HG03064 (cell line): ENCODE data around the gene SLC7A5.

ENCODE experiments used
- ATAC-seq: cut with Tn5 transposase; IDR thresholded peaks from one replicate; pipeline ENCODE4 v1.9.1; 2021; ENCODE audit warnings: low read depth; ENCODE audit not compliant: unreplicated experiment

Gene SLC7A5

DNA sequence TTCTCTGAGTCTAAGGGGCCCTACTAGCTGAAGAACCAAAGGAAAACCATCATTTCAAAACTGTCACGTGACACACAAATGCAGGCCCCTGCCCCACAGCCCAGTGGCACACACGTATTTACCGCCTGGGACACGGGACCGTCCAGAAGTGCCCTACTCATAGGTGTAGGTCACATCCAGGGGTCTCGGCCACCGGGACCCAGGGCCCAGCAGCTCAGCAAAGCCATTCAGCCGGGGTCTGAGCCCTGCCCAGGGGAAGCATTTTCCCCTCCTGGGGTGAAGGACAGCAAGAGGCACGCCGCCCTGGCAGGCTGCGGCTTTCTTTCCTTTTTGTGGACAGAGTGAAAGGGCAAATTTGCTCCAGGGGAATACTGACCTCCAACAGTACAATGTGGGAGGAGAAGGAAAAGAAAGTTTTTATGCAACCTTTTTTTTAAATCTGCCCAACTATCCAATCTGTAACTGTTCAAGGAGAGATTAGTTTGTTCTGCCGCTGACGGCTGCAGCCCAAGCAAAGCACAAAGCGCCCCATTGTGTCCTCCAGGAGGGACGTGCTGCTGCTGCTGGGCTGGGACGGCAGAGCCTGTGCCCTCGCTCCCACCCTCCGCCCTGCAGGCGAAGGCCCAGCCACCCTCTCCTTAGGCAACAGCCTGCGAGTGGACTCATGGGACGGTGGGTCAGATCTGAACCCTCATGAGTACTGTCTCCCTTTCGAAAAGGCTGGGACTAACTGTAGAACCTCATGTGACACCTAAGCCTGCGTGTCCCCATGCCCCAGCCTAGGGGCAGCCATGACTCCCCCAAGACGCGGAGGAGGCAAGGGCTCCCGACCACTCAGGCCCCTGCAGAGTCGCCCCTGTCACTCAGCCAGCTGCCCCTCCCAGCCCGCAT, 21.3 kb downstream of the SLC7A5 start:
- no peak for ATAC-seq

DNA sequence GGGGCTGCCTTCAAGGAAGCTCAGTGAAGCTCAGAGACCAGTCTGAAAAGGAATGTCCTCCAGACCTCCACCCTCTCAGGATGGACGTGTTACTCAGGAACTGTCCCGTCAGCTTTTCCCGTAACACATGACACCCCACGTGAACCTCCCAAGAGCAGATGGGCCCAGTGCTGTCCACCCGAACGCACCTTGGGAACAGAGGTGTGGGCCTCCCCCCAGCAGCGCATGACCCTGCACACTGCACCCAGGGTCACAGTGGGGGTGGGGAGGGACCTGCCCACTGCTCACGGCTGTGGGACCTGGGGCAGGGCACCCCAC, 21.9 kb downstream of the SLC7A5 start:
- no peak for ATAC-seq

DNA sequence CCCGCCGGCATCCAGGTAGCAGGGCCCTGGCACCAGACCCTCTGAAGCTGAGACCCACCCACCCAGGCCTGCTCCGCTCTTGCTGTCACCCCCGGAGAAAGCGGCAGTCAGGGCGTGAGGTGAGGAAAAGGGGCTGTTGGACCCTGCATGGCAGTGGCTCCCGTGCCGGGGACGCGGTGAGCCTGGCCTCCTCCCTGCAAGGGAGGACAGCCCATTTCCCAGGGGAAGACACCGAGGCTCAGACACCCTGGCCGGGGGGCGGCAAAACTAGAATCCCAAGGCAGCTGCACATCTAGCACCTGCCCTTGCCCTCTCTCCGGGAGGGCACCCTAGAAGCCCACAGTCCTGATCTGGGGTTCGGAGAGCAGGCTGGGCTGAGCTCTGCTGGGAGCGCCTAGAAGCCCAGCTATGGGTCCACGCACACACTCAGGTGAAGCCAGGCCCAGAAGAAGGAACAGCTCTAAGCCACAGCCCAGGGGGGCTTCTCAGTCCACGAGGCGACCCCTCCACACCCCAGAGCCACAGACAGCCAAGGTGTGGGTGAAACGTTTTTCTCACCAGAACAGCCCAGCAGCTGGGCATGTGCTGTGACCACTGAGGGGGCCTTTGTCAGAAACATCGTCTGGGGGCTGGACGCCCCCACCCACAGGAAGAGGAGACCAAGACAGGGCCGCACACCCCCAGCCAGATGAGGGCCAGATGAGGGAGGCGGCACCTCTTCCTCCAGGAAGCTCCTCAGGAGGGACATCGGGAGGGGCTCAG, 22.4 kb downstream of the SLC7A5 start:
- no peak for ATAC-seq

DNA sequence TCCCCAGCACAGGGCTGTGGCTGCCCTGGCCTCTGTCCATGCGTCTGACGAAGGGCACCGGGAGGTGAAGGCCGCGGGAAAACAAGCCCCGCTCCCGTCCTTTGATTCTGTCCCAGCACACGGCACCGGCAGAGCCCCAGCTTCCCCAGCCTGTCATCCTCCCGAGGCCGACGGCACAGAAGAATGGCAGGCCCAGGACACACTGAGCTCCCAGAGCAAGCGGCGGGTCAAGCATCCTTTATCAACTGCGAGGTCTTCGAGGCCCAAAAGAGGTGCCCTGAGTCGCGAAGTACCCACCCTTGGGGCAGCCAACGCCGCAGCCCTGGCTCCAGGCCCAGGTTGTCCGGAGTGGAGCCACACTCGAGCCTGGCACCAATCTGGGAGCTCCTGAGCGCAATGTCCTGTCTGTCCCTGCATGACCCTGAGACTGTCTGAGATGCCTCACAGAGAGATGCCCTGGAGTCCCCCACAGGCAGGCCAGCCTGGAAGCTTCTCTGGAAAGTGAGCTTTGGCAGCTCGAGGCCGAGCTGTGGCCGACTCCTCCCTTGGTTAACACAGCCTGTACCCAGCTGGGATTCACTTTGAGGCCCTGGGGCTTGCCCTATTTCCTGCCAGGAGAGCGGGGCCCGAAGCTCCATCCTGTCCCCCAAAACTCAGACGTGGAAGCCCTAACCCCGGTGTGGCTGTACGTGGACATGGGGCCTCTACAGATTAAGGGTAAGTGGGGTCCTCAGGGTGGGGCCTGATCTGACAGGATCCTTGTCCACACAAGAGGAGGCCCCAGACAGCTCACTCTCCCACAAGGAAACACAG, 23.3 kb downstream of the SLC7A5 start:
- ATAC-seq = no peak

DNA sequence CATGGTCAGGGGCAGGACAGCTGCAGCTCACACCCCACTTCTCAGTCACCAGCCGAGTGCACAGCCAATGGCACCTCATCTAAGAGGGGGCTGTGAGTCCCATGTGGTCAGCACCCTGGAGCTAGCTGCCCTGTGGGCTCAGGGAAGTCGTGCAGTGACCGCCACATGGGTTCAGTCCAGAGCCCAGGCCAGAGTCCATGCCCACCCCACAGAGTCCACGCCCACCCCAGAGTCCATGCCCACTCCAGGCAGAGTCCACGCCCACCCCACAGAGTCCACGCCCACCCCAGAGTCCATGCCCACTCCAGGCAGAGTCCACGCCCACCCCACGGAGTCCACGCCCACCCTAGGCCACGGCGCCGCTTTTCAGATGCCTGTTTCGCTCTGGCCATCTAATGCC, 24.1 kb downstream of the SLC7A5 start:
- ATAC-seq = no peak

DNA sequence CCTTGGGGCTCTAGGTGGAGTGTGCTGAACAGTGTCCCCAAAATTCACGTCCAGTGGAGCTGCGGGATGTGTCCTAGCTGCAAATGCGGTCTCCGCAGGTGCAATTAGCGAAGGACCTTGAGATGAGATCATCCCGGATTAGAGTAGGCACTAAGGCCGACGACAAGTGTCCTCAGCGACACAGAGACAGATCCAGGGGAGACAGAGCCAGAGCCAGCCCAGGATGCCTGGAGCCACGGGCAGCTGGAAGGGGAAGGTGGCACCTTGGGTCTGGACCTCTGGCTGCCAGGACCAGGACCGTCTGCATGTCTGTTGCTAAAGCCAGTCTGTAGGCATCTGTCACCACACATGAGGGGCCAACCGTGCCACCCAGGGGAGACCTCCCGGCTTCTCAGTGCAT, 24.5 kb downstream of the SLC7A5 start:
- ATAC-seq = no peak

DNA sequence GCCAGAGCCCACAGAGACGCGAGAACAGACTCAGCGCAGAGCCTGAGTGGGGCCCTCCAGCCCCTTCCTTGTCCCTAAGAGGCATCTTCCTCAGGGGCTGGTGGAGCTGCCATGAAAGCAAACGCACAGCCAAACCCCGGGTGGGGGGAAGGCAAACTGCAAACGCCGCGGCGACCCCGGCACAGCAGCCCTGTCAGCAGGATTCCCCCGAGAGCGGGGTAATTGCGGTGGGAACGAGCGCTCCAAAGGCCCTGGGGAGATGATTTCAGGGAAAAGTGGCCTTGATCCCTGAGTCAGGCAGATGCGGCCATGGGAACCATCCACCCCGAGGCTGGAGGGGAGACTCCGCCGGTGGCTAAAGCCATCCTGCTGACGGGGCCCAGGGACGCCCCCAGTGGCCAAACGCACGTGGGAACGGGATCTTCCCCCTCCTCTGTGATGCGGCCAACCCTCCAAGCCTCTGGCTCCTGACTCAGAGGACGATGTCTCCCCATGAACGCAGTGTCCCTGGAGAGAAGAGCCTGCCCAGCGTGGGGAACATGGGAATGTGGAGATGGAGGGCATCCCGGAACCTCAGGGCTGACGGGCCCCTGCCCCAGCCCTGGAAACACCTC, 25.1 kb downstream of the SLC7A5 start:
- no peak for ATAC-seq

DNA sequence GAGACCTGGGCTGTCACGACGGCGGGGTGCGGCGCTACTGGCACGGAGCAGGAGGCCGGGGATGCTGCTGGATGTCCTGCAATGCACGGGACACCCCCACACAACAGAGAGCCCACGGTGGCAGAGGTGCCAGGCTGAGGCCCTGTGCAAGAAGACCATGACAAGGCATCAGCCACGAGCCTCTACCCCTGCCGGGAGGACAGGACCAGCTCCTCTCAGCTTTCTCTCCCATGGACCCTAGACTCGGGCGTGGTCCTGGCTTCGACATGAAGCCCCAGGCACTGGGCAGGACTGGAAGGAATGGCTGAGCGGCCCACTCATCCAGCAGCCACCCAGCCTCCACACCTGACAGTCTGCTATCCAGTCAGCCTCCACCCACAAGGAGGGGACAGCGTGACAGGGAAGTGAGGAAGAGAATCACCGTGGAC, 25.6 kb downstream of the SLC7A5 start:
- ATAC-seq = no peak

DNA sequence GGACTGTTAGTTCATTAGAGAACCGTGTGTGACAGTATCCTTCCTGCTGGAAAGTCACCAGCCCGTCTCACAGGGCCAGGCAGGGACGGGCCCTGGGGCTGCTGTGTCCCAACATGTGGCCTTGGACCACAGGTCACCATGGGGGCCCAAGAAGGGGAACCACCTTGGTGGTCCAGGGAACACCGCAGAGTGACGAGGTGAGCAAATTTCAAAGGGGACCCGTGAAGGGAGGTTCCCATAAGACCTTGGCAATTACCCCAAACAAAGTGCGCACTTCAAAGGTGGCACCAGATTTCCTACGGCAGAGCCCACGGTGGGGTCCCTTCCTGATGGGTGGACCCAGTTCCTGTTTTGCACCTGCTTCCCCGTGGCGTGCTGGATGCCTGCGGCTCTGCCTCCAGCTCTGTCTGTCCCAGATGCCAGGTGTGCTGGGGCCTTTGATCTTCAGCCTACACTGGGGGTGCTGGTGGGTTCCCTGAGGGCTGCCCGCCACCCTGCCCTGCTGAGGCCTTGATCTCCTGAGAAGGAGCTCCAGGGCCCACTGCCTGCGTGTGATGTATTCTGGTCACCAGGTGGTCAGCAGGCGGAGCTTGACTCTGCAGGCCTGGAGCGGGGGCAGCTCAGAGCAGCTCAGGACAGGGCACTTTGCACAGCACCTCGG, 27.0 kb downstream of the SLC7A5 start:
- no peak for ATAC-seq

DNA sequence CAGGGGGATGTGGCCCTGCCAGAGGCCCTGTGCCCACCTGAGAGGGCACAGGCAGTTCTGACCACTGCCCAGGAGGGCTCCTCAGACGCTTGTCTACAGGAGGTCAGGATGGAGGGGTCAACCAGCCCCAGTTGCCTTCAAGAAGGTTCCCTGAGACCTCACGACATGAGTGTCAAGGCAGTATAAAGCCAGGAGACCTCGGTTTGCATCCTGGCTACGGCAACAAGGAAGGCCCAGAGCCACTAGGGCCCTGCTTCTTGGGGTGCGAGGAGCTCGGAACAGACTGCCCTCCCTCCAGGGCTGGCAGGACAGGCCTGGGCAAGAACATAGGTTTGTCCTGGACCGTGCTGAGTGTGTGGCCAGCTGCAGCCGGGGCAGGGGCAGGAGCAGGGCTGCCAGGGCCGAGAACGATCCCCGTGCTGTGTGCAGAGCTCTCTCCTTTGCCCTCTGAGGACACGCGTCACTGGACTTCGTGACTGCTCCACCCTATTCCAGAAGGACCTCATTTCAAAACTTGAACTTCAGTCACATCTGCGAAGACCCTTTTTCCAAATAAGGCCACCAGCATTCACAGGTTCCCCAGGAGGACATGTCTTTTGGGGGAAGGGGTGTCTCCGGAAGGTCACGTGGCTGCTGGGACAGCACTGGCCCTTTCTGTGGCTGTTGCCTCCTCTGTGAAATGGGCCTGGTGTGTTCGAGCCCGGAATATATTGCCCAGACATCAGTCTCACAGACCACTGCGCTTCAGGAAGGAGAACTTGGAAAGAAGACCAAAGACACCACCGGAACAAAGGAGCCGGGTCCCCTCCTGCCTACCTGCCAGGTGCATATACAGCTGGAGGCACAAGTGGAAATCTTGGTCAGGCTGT, 27.7 kb downstream of the SLC7A5 start:
- no peak for ATAC-seq

DNA sequence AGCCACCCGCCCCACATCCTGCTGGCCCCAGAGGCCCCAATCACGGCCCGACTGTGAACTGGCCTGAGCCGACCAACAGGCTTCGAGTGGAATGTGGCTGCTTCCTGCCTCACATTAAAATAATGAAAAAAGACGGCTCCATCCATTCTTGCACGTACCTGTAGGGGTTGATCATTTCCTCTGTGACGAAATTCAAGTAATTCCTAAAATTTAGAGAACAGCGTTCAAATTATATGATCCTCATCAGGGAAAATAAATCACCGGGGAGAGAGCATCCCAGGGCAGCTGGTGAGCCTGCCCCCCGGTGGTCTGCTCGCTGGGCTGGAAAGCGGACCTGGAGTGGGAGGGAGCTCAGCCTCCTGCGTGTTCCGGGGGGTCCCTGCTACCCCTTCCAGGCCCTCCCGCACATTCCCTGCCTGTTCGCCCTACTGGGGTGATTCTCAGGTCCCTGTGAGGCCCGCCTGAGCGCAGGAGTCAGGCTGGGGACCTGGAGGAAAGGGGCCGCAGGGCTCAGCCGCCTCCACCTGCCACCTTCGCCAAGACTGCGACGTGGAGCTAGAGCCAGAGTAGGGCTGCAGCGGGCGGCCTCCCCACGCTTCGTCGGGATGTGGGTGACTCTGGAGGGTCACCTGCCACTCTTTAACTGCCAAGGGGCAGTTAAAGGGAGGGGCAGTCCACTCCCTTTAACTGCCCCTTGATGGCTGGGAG, 28.9 kb downstream of the SLC7A5 start:
- ATAC-seq = no peak

DNA sequence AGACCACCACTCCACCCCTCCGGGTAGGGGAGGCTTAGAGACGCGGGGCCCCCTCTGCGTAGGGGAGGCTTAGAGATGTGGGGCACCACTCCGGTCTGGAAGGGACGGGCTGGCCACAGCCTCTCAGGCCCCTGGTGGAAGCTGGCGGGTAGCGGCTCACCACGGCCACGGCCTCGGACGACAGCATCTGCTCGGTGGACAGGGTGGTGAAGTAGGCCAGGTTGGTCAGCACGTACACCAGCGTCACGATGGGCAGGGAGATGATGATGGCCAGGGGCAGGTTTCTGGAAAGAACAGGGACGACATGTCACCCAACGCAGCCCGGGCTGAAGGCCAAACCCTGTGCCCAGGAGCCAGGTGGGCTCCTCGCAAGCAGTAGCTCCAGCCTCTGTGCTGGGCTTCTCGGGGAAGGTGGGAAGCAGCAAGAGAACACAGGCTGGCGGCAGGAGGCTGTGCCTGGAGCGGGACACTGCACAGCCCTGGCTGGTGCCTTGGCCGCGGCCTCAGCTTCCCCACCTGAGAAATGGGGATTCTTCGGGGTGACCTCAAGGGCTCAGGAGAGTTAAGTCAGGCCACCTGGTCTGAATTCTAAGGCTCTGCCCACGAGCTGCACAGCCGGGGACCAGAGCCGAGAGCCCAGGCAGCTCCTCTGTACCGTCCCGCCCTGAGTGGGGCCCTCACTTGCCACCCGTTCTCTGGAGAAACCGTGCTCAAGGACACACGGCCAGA, 29.6 kb downstream of the SLC7A5 start:
- ATAC-seq = no peak

DNA sequence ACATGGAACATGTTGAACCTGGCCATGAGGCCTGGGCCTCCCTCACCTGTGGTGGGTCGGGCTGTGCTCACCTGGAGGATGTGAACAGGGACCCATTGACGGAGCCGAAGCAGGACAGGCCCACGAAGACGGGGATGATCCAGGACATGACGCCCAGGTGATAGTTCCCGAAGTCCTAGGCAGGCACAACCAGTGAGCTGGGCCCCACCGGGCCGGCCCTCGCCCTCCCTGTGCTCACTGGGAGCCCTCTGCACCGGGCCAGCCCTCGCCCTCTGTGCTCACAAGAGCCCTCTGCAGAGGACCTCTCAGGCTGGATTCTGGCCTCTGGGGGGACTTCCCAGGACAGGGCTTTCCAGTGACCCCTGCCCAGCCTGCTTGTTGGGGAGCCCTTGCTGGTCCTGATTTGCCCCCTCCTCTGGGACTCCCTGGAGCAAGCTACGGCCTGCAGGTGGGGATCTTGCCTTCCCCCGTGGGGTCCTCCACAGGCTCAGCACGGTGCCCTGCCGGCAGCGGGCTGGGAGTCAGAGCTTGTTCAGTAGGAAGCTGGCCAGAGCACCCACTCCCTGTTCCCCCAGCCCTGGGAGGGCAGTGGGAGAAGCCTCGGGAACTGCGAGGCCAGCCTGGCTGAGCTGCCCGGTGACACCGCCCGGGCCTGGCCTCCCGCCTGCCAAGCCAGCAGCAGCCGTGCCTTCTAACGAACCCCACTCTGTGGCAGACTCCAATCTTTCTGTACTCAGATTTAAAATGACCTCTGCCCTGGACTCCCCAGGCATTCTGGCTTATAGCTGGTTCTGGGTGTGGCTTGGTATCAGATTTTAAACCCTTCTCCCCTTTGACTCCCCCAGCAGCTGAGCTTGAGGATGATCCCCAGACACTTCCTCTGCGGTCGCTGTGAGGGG, 30.4 kb downstream of the SLC7A5 start:
- no peak for ATAC-seq

DNA sequence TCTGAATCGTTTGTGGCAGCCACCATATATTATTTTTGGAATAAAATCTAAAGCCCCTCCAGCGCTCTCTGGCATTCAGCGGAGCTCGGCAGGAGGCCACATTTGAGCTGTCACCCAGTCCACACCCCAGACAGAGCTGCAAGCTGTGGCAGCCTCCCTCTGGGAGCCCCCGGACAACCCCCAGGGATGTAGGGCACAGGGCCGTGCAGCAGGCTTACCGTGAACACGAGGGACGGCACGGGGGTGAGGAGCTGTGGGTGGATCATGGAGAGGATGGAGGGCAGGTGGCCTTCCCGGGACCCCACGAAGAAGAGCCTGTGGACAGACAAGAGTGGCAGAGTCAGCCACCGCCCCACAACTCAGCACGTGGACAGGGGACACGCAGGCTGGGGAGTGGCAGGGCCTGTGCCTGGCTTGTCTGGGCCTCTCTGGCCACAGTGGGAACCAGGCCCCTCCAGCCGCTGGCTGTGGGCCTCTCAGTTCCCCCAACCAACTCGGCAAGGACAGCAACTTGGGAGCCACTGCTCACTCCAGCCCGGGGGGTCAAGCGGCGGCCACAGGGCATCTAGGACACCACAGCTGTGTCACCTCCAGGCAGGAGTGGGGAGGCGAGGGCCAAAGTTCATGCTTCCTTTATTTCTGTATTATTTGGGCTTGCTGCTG, 31.5 kb downstream of the SLC7A5 start:
- no peak for ATAC-seq

DNA sequence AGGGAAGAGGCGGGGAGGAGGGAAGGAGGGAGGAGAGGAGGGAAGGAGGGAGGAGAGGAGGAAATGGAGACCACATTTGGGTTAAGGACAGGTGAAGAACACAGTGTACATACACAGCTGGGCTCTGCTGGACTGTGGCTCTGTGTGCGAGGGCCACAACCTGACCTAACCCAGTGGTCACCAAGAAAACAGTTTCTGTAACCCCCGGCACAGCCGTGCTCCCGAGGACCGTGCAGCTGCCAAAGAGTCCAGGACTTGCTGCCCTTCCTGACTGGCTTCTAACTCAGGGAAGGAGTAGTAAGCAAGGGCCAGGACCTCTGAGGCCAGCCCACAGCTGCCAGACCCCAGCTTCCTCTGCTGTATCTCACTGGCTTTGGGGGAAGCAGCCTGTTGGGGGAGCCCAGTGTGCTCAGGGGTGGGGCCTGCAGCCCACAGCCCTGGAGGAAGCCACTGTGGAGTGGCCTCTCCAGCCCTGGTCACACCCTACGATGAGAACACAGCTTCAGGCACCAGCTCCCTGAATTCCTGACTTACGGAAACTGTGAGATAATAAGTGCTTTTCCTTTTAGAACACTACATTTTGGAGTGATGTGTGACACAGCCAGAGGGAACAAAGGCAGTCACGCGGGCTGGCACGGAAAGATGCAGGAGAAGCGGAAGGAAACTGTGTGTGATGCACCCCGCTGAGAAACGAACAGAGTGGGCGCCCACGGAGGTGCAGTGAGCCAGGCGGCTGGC, 32.3 kb downstream of the SLC7A5 start:
- ATAC-seq = no peak

DNA sequence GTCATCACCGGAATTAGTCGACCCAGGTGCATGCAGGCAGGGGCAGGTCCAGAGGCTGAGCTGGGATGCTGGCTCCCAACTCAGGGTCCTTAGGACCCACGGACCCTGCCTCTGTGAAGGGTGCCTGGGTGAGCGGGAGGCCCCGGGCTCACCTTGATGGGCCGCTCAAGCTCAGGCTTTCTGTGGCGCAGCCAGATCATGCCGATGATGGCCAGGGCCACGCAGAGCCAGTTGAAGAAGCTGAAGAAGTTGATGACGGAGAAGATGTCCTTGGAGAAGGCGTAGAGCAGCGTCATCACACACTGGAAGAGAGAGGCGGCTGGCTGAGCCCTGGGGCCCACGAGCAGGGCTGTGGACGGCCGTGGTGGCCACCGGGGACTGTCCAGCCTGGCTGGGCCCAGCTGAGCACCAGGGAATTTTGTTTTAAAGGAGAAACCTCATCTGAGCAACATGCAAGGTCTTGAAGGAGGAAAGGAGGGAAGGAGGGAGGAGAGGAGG, 32.9 kb downstream of the SLC7A5 start:
- ATAC-seq = no peak
